ENCODE data around the gene FGF12.

The FGF12 gene

DNA sequence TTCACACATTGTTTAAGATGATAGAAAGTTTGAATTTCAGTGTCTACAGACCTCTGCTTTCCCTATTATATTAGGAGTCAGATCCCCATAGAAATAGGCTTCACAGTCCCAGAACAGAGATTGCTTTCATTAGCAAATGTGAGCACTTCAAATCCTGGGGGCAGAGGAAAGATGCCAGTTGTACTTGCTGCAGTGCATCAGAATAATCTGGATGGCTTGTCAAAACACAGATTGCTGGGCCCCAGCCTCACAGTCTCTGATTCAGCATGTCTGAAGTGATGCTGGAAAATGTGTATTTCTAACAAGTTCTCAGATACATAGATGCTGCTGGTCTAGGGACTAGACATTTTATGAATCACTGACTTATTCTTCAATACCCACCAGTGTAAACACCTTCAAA lies 375.2 kb downstream of the FGF12 start:
- CTCF ChIA-PET, result interaction anchor here (1.2 to 1.9 kb wide), 2 partner anchors 13 to 20 kb away, joined by 3 to 4 read pairs; no protein-coding TSS in a partner anchor

DNA sequence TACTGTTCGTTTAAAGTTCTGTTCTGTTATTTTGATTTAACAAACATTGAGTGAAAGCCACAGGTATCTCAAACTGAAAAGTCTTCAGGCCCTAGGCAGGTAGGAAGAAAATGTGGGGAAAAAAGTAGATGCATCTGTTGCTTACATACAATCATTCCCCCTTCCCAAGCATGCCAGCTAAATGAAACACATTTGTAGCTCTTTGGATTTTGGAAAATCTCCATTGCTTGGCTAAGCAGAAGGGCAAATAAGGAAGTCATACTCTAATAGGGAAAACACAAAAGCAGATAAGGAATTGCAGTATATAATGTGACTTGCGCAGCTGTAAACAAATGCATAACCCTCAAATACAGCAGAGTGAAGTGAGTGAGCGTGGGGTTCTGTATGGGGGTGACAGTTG lies 375.9 kb downstream of the FGF12 start:
- ChIA-PET CTCF (interaction anchor here (1.0 to 1.9 kb wide), 3 partner anchors 12 to 20 kb away, joined by 3 to 4 read pairs (median 3); no protein-coding TSS in a partner anchor), POLR2A (no interaction called here)
- DNase-seq (ENCODE audit: extremely low spot score), result no peak
- TF ChIP-seq, protein P1, sequence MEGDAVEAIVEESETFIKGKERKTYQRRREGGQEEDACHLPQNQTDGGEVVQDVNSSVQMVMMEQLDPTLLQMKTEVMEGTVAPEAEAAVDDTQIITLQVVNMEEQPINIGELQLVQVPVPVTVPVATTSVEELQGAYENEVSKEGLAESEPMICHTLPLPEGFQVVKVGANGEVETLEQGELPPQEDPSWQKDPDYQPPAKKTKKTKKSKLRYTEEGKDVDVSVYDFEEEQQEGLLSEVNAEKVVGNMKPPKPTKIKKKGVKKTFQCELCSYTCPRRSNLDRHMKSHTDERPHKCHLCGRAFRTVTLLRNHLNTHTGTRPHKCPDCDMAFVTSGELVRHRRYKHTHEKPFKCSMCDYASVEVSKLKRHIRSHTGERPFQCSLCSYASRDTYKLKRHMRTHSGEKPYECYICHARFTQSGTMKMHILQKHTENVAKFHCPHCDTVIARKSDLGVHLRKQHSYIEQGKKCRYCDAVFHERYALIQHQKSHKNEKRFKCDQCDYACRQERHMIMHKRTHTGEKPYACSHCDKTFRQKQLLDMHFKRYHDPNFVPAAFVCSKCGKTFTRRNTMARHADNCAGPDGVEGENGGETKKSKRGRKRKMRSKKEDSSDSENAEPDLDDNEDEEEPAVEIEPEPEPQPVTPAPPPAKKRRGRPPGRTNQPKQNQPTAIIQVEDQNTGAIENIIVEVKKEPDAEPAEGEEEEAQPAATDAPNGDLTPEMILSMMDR (IDR thresholded peaks at IDR 0.05; ENCODE audit: control extremely low read depth, extremely low read depth, low read depth, missing control alignments), result no peak

More for the DNA sequence above, 375.2 kb downstream of the FGF12 start:
- TF ChIP-seq, protein P1 (IDR thresholded peaks at IDR 0.05; ENCODE audit: control extremely low read depth, extremely low read depth, low read depth, missing control alignments), result no peak
- POLR2A ChIA-PET, result no interaction called here
- DNase-seq (ENCODE audit: extremely low spot score), result no peak

DNA sequence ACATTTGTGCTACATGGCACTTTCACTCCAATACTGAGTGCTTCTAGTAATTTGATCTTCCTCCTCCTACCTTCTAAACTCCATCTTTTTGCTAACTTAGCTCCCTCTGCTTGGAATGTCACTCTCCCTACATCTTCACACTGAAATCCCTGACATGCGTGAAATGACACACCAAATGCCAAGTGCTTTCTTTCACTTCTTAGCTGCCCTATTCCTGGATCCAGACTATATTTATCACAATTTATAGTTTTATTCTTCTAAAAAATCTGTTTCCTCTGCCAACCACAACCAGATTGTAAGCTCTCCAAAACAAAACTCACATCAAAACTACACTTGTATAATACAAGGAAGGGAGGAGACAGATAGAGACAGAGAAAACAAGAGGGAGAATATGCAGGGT lies 387.3 kb downstream of the FGF12 start:
- ChIA-PET CTCF (interaction anchor here (1.0 kb wide), 3 partner anchors 11 to 30 kb away, joined by 3 read pairs; no protein-coding TSS in a partner anchor), POLR2A (no interaction called here)
- TF ChIP-seq, protein P1 (IDR thresholded peaks at IDR 0.05; ENCODE audit: control extremely low read depth, extremely low read depth, low read depth, missing control alignments), result no peak
- DNase-seq (ENCODE audit: extremely low spot score), result no peak

DNA sequence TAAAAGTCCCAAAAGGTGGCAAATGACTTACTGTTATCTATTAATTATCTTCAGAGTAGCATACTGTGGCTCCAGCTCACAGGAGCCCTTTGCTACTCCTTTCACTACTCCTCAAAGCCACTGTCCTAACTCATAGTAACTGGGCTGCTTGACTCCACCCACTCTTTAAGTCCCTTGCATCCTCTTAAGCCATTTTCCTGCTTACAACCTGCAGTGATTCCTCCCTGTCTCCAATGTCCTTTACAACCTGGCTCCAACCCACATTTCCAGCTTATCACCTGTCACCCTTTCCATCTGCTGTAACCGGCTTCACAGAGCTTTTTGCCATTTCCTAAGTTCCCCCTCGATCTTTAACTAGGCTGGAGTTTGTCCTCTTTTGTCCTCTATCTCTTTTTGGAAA lies 388.1 kb downstream of the FGF12 start:
- POLR2A ChIA-PET, result no interaction called here
- no peak for DNase-seq (ENCODE audit: extremely low spot score)
- TF ChIP-seq, protein P1 (IDR thresholded peaks at IDR 0.05; ENCODE audit: control extremely low read depth, extremely low read depth, low read depth, missing control alignments), result no peak

DNA sequence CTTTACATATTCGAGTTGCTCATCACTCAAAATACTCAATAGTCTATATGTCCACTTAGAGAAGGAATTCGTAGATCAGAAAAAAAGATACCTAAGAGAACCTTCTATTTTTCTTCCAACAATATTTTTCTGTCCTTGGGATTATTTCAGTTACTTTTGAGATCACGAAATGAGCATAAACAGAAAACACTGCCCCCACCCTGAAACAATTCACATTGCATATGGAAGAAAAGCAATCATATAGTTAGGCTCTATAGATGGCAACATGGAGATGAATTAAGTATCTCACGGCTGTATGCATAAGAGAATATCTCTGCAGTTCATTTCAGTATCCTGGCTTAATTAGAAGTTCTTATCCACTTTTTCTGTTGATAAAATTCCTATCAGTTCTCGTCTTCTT lies 391.1 kb downstream of the FGF12 start:
- DNase-seq (ENCODE audit: extremely low spot score), result no peak
- TF ChIP-seq, protein P1 (IDR thresholded peaks at IDR 0.05; ENCODE audit: control extremely low read depth, extremely low read depth, low read depth, missing control alignments), result no peak
- POLR2A ChIA-PET, result interaction anchor here (0.6 kb wide), 1 partner anchor 30 kb away, joined by 6 read pairs; no protein-coding TSS in a partner anchor
- CTCF ChIA-PET, result interaction anchor here (1.5 kb wide), 1 partner anchor 11 kb away, joined by 4 read pairs; no protein-coding TSS in a partner anchor

More for the DNA sequence above, 388.1 kb downstream of the FGF12 start:
- CTCF ChIA-PET, result interaction anchor here (0.9 to 1.2 kb wide), 3 partner anchors 8 to 26 kb away, joined by 3 read pairs; no protein-coding TSS in a partner anchor

DNA sequence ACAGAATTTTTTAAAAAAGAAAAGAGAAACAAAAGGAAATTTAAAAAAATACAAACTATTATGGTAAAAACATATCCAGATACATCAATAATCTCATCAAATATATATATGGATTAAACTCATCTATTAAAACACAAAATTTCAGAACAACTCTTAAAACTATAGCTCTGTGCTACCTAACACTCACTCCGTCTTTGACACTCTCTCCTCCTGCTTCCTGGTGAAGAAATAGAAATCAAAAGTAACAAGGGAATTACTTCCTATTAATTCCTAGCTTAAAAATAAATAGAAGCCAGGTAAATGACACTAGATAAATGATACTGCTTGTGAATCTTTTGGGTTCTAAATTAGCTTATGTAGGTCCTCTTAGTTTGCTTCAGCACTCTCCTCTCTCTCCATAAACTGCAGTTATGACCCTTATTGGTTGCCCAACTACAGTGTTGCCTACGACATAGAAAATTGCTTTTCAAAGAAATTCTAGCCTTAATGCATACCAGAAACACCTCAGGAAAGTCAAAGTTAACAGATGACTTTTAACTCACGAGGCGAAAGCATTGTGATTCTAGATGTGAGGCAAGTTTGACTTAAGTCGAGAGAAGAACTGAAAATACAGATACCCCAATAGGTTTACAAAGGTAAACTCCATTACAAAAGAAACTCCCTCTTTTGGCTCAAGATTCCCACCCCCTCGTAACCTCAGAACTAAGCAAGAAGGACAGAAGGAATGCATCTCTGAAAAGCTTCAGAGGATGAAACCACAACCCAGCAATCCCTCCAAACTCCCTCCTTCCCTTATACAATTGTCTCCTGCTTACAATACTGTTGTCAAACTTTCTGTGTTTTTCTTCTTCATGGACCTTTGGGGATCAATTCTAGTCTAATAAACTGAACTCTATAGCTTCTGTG lies 394.7 kb downstream of the FGF12 start:
- TF ChIP-seq, protein P1 (IDR thresholded peaks at IDR 0.05; ENCODE audit: control extremely low read depth, extremely low read depth, low read depth, missing control alignments), result no peak
- CTCF ChIA-PET, result interaction anchor here (1.7 kb wide), 1 partner anchor 19 kb away, joined by 3 read pairs; no protein-coding TSS in a partner anchor
- POLR2A ChIA-PET, result no interaction called here
- no peak for DNase-seq (ENCODE audit: extremely low spot score)

Data from GM10248 (cell line).